CD4-positive, alpha-beta T cell (primary cell): ENCODE data around the gene P2RX5. TPM values are rescaled to one million over a fixed set of nuclear protein-coding genes. Genes with fewer than 3 reads are reported as not detected.
"Not testable (repeated sequence)": the region's sequence is repeated elsewhere in the genome, so short reads cannot be mapped to it uniquely, and the experiment has no call there.

Experiments
- ATAC-seq: fragments of 200-7000 bp; cut with Tn5 transposase; one replicate; pipeline ENCODE4 v1.10.0; 2022; ENCODE audit warnings: mild to moderate bottlenecking; ENCODE audit not compliant: poor library complexity
- CTCF ChIA-PET: fragments of 350-600 bp; sonication (Branson Sonifier 250); formaldehyde crosslinking; loops from one replicate; lab custom pipeline; 2021; ENCODE audit warnings: antibody characterized with exemption, inconsistent platforms; lab: Charles Lee
- POLR2A ChIA-PET: fragments of 350-600 bp; sonication (Branson Sonifier 250); formaldehyde crosslinking; loops from one replicate; lab custom pipeline; 2021; ENCODE audit warnings: antibody characterized with exemption, inconsistent platforms; lab: Charles Lee
- DNase-seq, 14 experiments: peaks; one replicate each; pipeline ENCODE4 v3.0.0-alpha.2; 2013 to 2020; ENCODE audit warnings: mixed read lengths in 2 of 14
- H3K27ac ChIP-seq, 2 donors: one replicate each; pipeline versions ENCODE4 v1.5.1 to v1.7.0; 2013; ENCODE audit warnings: low read length in 2 of 2, low read depth in 1 of 2, mild to moderate bottlenecking in 1 of 2
- H3K27me3 ChIP-seq, 2 experiments: 1 replicate in 1 of 2; 2 replicates in 1 of 2; pipeline versions ENCODE4 v1.6.1 to v1.7.0; 2013; ENCODE audit warnings: low read length in 2 of 2, control low read depth in 1 of 2, mild to moderate bottlenecking in 1 of 2, moderate library complexity in 1 of 2; ENCODE audit not compliant: insufficient read depth in 2 of 2, control insufficient read depth in 1 of 2
- H3K36me3 ChIP-seq: one replicate; pipeline ENCODE4 v1.6.1; 2013; ENCODE audit warnings: low read length, control low read depth; ENCODE audit not compliant: insufficient read depth
- H3K4me1 ChIP-seq: one replicate; pipeline ENCODE4 v1.6.1; 2013; ENCODE audit warnings: low read length, control low read depth; ENCODE audit not compliant: insufficient read depth
- H3K4me3 ChIP-seq: one replicate; pipeline ENCODE4 v1.5.1; 2013; ENCODE audit warnings: mild to moderate bottlenecking, low read length, moderate library complexity
- H3K9me3 ChIP-seq, 2 experiments: 1 replicate in 1 of 2; 2 replicates in 1 of 2; pipeline versions ENCODE4 v1.6.1 to v1.7.0; 2013; ENCODE audit warnings: low read length in 2 of 2, mild to moderate bottlenecking in 2 of 2, control low read depth in 1 of 2, moderate library complexity in 1 of 2; ENCODE audit not compliant: control insufficient read depth in 1 of 2, insufficient read depth in 1 of 2
- H3K27ac Mint-ChIP-seq: one replicate; pipeline ENCODE4 v1.8.0; 2020; ENCODE audit warnings: mixed read lengths
- H3K27me3 Mint-ChIP-seq: one replicate; pipeline ENCODE4 v1.8.0; 2021; ENCODE audit warnings: mixed read lengths
- H3K36me3 Mint-ChIP-seq: one replicate; pipeline ENCODE4 v1.8.0; 2021; ENCODE audit warnings: low read depth, mixed read lengths
- H3K4me1 Mint-ChIP-seq: one replicate; pipeline ENCODE4 v1.8.0; 2021; ENCODE audit warnings: low read depth, mixed read lengths
- H3K4me3 Mint-ChIP-seq: one replicate; pipeline ENCODE4 v1.8.0; 2020; ENCODE audit warnings: mild to moderate bottlenecking, mixed read lengths
- H3K9me3 Mint-ChIP-seq: one replicate; pipeline ENCODE4 v1.8.0; 2020; ENCODE audit warnings: mixed read lengths
- intact Hi-C, 2 experiments: fragments of 100-400 bp; cut with DNase I in 1 of 2; cut with micrococcal nuclease in 1 of 2; formaldehyde crosslinking; loops; one replicate each; pipeline versions ENCODE4 v1.15.1 to v1.9.0; 2023 to 2025; cut with DNase I, micrococcal nuclease
- total RNA-seq, 174 experiments: library from RNA in 2 of 174; stranded (reverse) in 2 of 174; gene quantifications; one replicate each; pipeline ENCODE4 v1.2.3 and lab custom pipeline; 2021 to 2026
- TF ChIP-seq, protein P1 (sequence below): fragments of 200-600 bp; IDR thresholded peaks from one replicate; pipeline ENCODE4 v1.8.0; 2022; ENCODE audit warnings: antibody characterized with exemption, mild to moderate bottlenecking

The P2RX5 gene
- total RNA-seq, 2 experiments from 2014 or later: 14.3 to 16.0 TPM

DNA sequence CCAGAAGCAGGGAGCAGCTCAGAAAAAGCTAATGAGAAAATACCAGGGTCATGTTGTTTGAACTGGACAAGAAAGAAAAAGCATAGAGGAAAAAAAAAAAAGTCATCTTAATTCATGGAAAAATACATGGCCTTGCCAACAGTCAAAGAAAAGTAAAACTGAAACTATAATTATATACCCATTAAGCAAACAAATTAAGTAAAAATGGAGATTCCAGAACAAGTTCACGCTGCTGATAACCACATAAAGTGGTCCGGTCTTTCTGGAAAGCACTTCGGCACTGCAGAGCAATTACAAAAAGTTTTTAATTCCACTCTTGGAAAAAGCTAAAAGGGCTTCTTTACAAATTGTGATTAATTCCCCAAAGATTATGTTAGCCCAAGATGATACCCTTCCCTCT lies 12.4 kb upstream of the P2RX5 start:
- no peak overlapping the region for H3K4me3 ChIP-seq
- ChIA-PET POLR2A (interaction anchor here (1.9 kb wide), 1 partner anchor 12 kb away, joined by 6 read pairs; the partner anchor contains the start of gene P2RX5), CTCF (no interaction called here)
- Mint-ChIP-seq H3K4me3 (no peak overlapping the region), H3K9me3 (peaks cover 2% of the 10 kb centered on the region), H3K27me3 (no peaks in the 10 kb centered on the region), H3K27ac (no peak overlapping the region), H3K4me1 (peaks cover 43% of the 10 kb centered on the region), H3K36me3 (peaks cover 19% of the 10 kb centered on the region)
- H3K9me3 ChIP-seq: no peaks in the 10 kb centered on the region
- peaks cover 30% of the 10 kb centered on the region for H3K4me1 ChIP-seq
- H3K27ac ChIP-seq: no peak overlapping the region
- no peaks in the 10 kb centered on the region for H3K36me3 ChIP-seq
- DNase-seq (no peak), ATAC-seq (no peak)
- TF ChIP-seq, protein P1, sequence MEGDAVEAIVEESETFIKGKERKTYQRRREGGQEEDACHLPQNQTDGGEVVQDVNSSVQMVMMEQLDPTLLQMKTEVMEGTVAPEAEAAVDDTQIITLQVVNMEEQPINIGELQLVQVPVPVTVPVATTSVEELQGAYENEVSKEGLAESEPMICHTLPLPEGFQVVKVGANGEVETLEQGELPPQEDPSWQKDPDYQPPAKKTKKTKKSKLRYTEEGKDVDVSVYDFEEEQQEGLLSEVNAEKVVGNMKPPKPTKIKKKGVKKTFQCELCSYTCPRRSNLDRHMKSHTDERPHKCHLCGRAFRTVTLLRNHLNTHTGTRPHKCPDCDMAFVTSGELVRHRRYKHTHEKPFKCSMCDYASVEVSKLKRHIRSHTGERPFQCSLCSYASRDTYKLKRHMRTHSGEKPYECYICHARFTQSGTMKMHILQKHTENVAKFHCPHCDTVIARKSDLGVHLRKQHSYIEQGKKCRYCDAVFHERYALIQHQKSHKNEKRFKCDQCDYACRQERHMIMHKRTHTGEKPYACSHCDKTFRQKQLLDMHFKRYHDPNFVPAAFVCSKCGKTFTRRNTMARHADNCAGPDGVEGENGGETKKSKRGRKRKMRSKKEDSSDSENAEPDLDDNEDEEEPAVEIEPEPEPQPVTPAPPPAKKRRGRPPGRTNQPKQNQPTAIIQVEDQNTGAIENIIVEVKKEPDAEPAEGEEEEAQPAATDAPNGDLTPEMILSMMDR: no peak
- intact Hi-C loops: no loop called here
- no peaks in the 10 kb centered on the region for H3K27me3 ChIP-seq

DNA sequence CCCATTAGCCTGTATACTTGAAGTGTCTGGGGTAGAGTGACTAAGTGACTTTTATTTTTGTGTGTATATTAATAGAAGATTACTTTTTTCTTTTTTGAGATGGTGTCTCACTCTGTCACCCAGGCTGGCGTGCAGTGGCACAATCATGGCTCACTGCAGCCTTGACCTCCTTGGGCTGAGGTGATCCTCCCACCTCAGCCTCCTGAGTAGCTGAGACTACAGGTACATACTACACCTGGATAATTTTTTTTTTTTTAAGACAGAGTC lies 9.7 kb upstream of the P2RX5 start:
- CTCF ChIA-PET, H3K9me3 Mint-ChIP-seq, ATAC-seq, H3K4me1 ChIP-seq, H3K4me3 Mint-ChIP-seq, H3K27me3 Mint-ChIP-seq, H3K27me3 ChIP-seq, H3K27ac Mint-ChIP-seq, H3K36me3 Mint-ChIP-seq, H3K36me3 ChIP-seq, H3K27ac ChIP-seq, H3K4me3 ChIP-seq, H3K9me3 ChIP-seq, DNase-seq, intact Hi-C loops: not testable (repeated sequence)
- H3K4me1 Mint-ChIP-seq: peaks cover 20% of the 10 kb centered on the region
- POLR2A ChIA-PET: interaction anchor here (1.8 kb wide), 1 partner anchor 11 kb away, joined by 5 read pairs; no protein-coding TSS in a partner anchor

DNA sequence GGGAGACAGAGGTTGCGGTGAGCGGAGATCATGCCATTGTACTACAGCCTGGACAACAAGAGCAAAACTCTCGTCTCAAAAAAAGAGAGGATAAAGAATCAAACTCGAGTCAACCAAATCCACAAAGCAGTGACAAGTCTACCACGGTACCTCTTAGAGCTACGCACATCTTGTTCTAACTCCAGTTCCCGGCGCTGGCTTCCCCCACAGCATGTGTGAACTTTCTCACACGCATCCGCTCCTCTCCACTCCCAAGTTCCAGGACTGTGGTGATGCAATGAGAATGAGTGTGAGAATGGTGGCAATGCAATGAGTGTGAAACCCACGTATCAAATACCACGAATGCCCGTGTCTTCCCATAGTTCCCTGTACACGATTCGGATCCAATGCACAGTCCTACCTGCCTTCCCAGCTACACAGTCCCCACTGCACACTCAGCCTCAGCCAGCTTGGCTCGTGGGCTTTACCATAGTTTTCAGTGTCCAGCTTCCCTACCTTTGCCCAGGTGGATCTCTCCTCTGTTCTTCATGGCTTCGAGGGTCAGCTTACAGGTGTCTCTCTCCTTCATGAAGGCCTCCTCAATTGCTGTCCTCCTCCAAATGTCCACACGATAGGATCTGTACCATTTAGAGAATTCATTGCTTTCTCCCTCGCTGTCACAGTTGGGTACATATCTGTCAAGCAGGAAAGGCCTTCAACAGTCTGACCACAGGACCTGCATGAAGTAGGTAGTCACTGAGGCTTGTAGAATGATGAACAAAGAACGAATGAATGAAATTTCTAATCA lies 9.2 kb upstream of the P2RX5 start:
- Histone ChIP-seq H3K4me3 (no peak overlapping the region), H3K36me3 (no peaks in the 10 kb centered on the region), H3K27me3 (no peaks in the 10 kb centered on the region), H3K4me1 (no peaks in the 10 kb centered on the region), H3K9me3 (no peaks in the 10 kb centered on the region), H3K27ac (no peak overlapping the region)
- no peak for DNase-seq
- Mint-ChIP-seq H3K9me3 (no peaks in the 10 kb centered on the region), H3K4me3 (no peak overlapping the region), H3K27me3 (no peaks in the 10 kb centered on the region), H3K36me3 (no peaks in the 10 kb centered on the region), H3K27ac (no peak overlapping the region), H3K4me1 (peaks cover 17% of the 10 kb centered on the region)
- TF ChIP-seq, protein P1: no peak
- ChIA-PET POLR2A (no interaction called here), CTCF (no interaction called here)
- ATAC-seq: no peak
- intact Hi-C loops: no loop called here

DNA sequence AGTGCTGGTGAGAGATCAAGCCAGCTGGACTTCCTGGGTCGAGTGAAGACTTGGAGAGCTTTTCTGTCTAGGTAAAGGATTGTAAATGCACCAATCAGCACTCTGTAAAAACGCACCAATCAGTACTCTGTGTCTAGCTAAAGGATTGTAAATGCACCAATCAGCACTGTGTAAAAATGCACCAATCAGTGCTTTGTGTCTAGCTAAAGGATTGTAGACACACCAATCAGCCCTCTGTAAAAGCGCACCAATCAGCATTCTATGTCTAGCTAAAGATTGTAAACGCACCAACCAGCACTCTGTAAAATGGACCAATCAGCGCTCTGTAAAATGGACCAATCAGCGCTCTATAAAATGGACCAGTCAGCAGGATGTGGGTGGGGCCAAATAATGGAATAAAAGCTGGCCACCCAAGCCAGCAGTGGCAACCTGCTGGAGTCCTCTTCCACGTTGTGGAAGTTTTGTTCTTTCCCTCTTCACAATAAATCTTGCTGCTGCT lies 6.1 kb upstream of the P2RX5 start:
- H3K36me3 Mint-ChIP-seq, H3K4me3 Mint-ChIP-seq, H3K27ac Mint-ChIP-seq, POLR2A ChIA-PET, H3K36me3 ChIP-seq, H3K27ac ChIP-seq, DNase-seq, H3K27me3 ChIP-seq, H3K9me3 Mint-ChIP-seq, H3K27me3 Mint-ChIP-seq, H3K4me1 Mint-ChIP-seq, ATAC-seq, H3K9me3 ChIP-seq, H3K4me1 ChIP-seq, H3K4me3 ChIP-seq, intact Hi-C loops: not testable (repeated sequence)
- CTCF ChIA-PET: interaction anchor here (0.5 to 0.6 kb wide), 2 partner anchors 35 to 150 kb away, joined by 3 to 4 read pairs; no protein-coding TSS in a partner anchor
